ENCODE data around the gene CTNNBL1. TPM values are rescaled to one million over a fixed set of nuclear protein-coding genes. Genes with fewer than 3 reads are reported as not detected.

Gene CTNNBL1
- polyA plus RNA-seq, 1 of the 3 experiments (the other 2 are of a cell fraction): 29.5 TPM

GRCh38 chr20:37804584-37805566 is 111.0 kb downstream of the CTNNBL1 start:
- Histone ChIP-seq H3K4me2 (no peak overlapping the region), H3F3A (replicated peaks; ENCODE audit: insufficient read depth) (no peaks in the 10 kb centered on the region), H3K27ac (ENCODE audit: low read depth in 2 of 2, low read length in 1 of 2) (peak overlapping the region in 1 of 2 experiments; percentile 85; a peak in 2 of 4 replicates), H3K9ac (no peak overlapping the region), H3K79me2 (ENCODE audit: insufficient read depth) (no peaks in the 10 kb centered on the region), H4K20me1 (ENCODE audit: insufficient read depth) (no peaks in the 10 kb centered on the region), H3K36me3 (replicated peaks in 1 of 2; ENCODE audit: control insufficient read depth in 1 of 2, insufficient read depth in 2 of 2, low read length in 1 of 2) (peaks cover 0 to 20% of the 10 kb centered on the region in 2 experiments), H3K9me3 (no peaks in the 10 kb centered on the region), H3K4me1 (ENCODE audit: control insufficient read depth in 1 of 2, insufficient read depth in 2 of 2, low read depth in 1 of 2, low read length in 1 of 2) (peaks cover 0 to 30% of the 10 kb centered on the region in 2 experiments; a peak in 2 of 4 replicates), H3K9me2 (no peaks in the 10 kb centered on the region), H3K27me3 (ENCODE audit: insufficient read depth) (no peaks in the 10 kb centered on the region), H2AFZ (ENCODE audit: low read depth) (no peak overlapping the region), H3K4me3 (ENCODE audit: low read depth in 2 of 2, low read length in 1 of 2) (no peak overlapping the region)
- CTCF ChIA-PET: interaction anchor here (0.8 to 1.6 kb wide), 4 partner anchors 70 to 253 kb away, joined by 3 to 5 read pairs (median 4); partner anchors contain the start of gene CTNNBL1
- POLR2A ChIA-PET: interaction anchor here (0.7 kb wide), 1 partner anchor 115 kb away, joined by 3 read pairs; no protein-coding TSS in a partner anchor
- 73% methylated on average over 9 of the region's 16 CpGs for WGBS (ENCODE audit: low lambda C conversion rate)
- no peak for TF ChIP-seq RFX5 (IDR thresholded peaks at IDR 0.05; ENCODE audit: low read length)
- peak; percentile 52; the same call in 1 of the 2 replicates for TF ChIP-seq RCOR1 (IDR thresholded peaks at IDR 0.05; ENCODE audit: low read length)
- TF ChIP-seq RXRA (IDR thresholded peaks at IDR 0.05; ENCODE audit: borderline replicate concordance, low read depth): no peak
- TF ChIP-seq CTCF (IDR thresholded peaks at IDR 0.05): no peak
- TF ChIP-seq NRF1 (IDR thresholded peaks at IDR 0.05; ENCODE audit: low read depth, low read length): no peak
- TF ChIP-seq EP300 (IDR thresholded peaks at IDR 0.05; ENCODE audit: borderline replicate concordance in 1 of 2, low read depth in 1 of 2, low read length in 1 of 2): no peak; a peak in 1 of 4 replicates
- TF ChIP-seq RAD21 (IDR thresholded peaks at IDR 0.05; ENCODE audit: low read length): no peak
- no peak for TF ChIP-seq MAX (IDR thresholded peaks at IDR 0.05; ENCODE audit: low read depth)
- no peak; the same call in 1 of the 2 replicates for TF ChIP-seq MXI1 (IDR thresholded peaks at IDR 0.05; ENCODE audit: low read depth, low read length)
- TF ChIP-seq GATA2 (CRISPR knock-in tag; IDR thresholded peaks at IDR 0.05): peak; percentile 36; the same call in 1 of the 2 replicates
- peak; percentile 18; the same call in 1 of the 2 replicates for TF ChIP-seq NFIC (IDR thresholded peaks at IDR 0.05; ENCODE audit: borderline replicate concordance)
- 0 out of 2 replicates have a peak, but pooled peaks have one; percentile 55 for TF ChIP-seq FOXJ3 (CRISPR knock-in tag; IDR thresholded peaks at IDR 0.05)
- peak; percentile 52 for DNase-seq

All from SK-N-SH (cell line).